Gastrocnemius medialis (tissue), 4 donors: ENCODE measurements around the gene VDR.

Experiments
- CTCF ChIP-seq, 5 experiments: fragments of 450-650 bp in 3 of 5; fragments of 200-600 bp in 2 of 5; sonication (generic) in 2 of 5; IDR thresholded peaks in 4 of 5; conservative IDR thresholded peaks in 1 of 5; 1 replicate in 4 of 5; 2 replicates in 1 of 5; pipeline ENCODE4 v1.5.1; 2016 to 2019; ENCODE audit warnings: antibody characterized with exemption in 5 of 5, mild to moderate bottlenecking in 3 of 5, moderate library complexity in 3 of 5
- POLR2A ChIP-seq, 2 donors: fragments of 450-650 bp; IDR thresholded peaks; one replicate each; pipeline ENCODE4 v1.6.1; 2017; ENCODE audit warnings: antibody characterized with exemption in 2 of 2, mild to moderate bottlenecking in 2 of 2, moderate library complexity in 2 of 2

GRCh38 chr12:47903151-47903611, 1.6 kb downstream of the VDR start:
- no peak for TF ChIP-seq POLR2A (IDR thresholded peaks at IDR 0.05)
- no peak for TF ChIP-seq CTCF (IDR thresholded peaks at IDR 0.05 in 4 of 5, conservative IDR thresholded peaks at IDR 0.05 in 1 of 5)
